Glutamatergic neuron (in vitro differentiated cells): ENCODE measurements around the gene MPV17L2. TPM values are rescaled to one million over a fixed set of nuclear protein-coding genes. Genes with fewer than 3 reads are reported as not detected.

Source experiments
- DNase-seq: peaks from one replicate; pipeline ENCODE4 v3.0.0; 2022
- H3K27ac Mint-ChIP-seq: one replicate; pipeline ENCODE4 v1.8.0; 2020; ENCODE audit warnings: mild to moderate bottlenecking, mixed read lengths, inconsistent platforms; ENCODE audit not compliant: unreplicated experiment
- H3K27me3 Mint-ChIP-seq: one replicate; pipeline ENCODE4 v1.8.0; 2020; ENCODE audit warnings: mild to moderate bottlenecking, moderate library complexity, mixed read lengths, inconsistent platforms; ENCODE audit not compliant: unreplicated experiment
- H3K36me3 Mint-ChIP-seq: one replicate; pipeline ENCODE4 v1.8.0; 2020; ENCODE audit warnings: mild to moderate bottlenecking, mixed read lengths, inconsistent platforms; ENCODE audit not compliant: unreplicated experiment
- H3K4me1 Mint-ChIP-seq: one replicate; pipeline ENCODE4 v1.8.0; 2020; ENCODE audit warnings: mild to moderate bottlenecking, low read depth, mixed read lengths, inconsistent platforms; ENCODE audit not compliant: unreplicated experiment
- H3K4me3 Mint-ChIP-seq: one replicate; pipeline ENCODE4 v1.8.0; 2020; ENCODE audit warnings: mild to moderate bottlenecking, mixed read lengths, inconsistent platforms; ENCODE audit not compliant: unreplicated experiment
- H3K9me3 Mint-ChIP-seq: one replicate; pipeline ENCODE4 v1.8.0; 2020; ENCODE audit warnings: mild to moderate bottlenecking, moderate library complexity, mixed read lengths, inconsistent platforms; ENCODE audit not compliant: unreplicated experiment
- CTCF ChIP-seq: fragments of 200-600 bp; sonication (generic); IDR thresholded peaks from one replicate; pipeline ENCODE4 v1.5.0; 2021; ENCODE audit not compliant: partially characterized antibody, unreplicated experiment
- total RNA-seq: library from RNA; stranded (reverse); fragmentation: NEBNext Ultra II Directional; extraction: Animal tissue kit (Norgen Biotek cat#: 25700); gene quantifications from one replicate; pipeline ENCODE4 v1.2.1, GENCODE V29; 2021; ENCODE audit not compliant: unreplicated experiment

MPV17L2 gene
- total RNA-seq, 1 donor from 2014 or later: 17.9 TPM

GRCh38 chr19:18202778-18203407 is 9.9 kb downstream of the MPV17L2 start:
- Mint-ChIP-seq H3K27ac (peak overlapping the region; percentile 76), H3K36me3 (no peaks in the 10 kb centered on the region), H3K9me3 (peaks cover 2% of the 10 kb centered on the region), H3K4me3 (peak overlapping the region; percentile 98), H3K4me1 (peaks cover 3% of the 10 kb centered on the region), H3K27me3 (peaks cover 3% of the 10 kb centered on the region)
- TF ChIP-seq CTCF: no peak
- DNase-seq: peak; percentile 49

DNA sequence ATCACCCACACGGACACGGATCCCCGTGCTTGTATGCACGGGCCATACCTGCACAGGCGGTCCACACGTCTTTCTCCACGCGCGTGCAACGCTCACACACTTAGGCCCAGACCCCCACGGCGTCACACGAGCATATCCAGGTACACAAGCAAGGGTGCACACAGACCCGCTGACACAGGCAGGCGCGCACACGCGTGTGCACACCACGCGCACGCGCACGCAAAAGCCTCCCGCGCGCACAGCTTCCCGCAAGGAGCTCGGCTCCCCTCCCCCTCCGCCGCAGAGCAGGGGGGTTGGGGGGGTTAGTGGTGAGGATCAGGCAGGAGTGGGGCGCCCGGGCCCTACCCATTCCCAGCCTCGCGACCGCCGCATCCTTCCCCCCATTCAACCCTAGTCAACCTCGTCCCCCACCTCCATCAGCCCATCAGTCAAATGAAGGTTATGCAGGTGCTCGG is 10.4 kb downstream of the MPV17L2 start:
- H3K4me3 Mint-ChIP-seq: peak overlapping the region; percentile 98
- DNase-seq: no peak
- peaks cover 2% of the 10 kb centered on the region for H3K9me3 Mint-ChIP-seq
- H3K4me1 Mint-ChIP-seq: peaks cover 3% of the 10 kb centered on the region
- peaks cover 4% of the 10 kb centered on the region for H3K27me3 Mint-ChIP-seq
- no peaks in the 10 kb centered on the region for H3K36me3 Mint-ChIP-seq
- TF ChIP-seq CTCF: no peak
- peak overlapping the region; percentile 76 for H3K27ac Mint-ChIP-seq

DNA sequence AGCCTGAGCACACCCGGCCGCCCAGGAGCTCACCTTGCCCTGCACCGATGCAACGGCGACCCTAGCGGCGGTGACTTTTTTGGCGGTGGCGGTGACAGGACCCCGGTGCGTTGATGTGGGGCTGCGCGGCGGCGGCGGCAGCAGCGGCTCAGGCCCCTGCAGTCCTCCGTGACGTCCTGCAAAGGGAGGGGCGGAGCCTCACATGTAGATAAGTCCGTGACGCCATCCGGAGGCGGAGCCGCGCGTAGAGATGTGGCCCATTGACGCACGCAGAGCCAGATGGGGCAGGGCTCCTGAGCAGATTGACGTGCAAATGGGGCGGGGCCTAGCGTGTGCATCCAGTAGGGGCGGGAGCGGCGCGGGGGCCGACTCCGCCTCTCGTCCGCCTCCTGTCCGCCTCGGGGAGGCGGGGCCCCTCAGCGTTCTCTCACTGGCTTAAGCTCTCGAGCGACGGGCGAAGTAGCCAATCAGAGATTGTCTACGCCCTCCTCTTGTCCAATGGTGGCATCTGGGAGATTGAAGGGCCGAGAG is 10.9 kb downstream of the MPV17L2 start, which contains the start of gene RAB3A:
TSS of gene RAB3A (minus strand) at position 180 of the 531 bp plus-strand sequence. CDS start 1,302 bp downstream, outside the sequence.
- H3K36me3 Mint-ChIP-seq: no peaks in the 10 kb centered on the region
- peaks cover 2% of the 10 kb centered on the region for H3K9me3 Mint-ChIP-seq
- H3K4me3 Mint-ChIP-seq: peak within 1 kb of the TSS; percentile 98
- peak; percentile 99 for DNase-seq
- H3K27ac Mint-ChIP-seq: peak within 1 kb of the TSS; percentile 87
- TF ChIP-seq CTCF: no peak
- peaks cover 4% of the 10 kb centered on the region for H3K27me3 Mint-ChIP-seq
- H3K4me1 Mint-ChIP-seq: peaks cover 3% of the 10 kb centered on the region

DNA sequence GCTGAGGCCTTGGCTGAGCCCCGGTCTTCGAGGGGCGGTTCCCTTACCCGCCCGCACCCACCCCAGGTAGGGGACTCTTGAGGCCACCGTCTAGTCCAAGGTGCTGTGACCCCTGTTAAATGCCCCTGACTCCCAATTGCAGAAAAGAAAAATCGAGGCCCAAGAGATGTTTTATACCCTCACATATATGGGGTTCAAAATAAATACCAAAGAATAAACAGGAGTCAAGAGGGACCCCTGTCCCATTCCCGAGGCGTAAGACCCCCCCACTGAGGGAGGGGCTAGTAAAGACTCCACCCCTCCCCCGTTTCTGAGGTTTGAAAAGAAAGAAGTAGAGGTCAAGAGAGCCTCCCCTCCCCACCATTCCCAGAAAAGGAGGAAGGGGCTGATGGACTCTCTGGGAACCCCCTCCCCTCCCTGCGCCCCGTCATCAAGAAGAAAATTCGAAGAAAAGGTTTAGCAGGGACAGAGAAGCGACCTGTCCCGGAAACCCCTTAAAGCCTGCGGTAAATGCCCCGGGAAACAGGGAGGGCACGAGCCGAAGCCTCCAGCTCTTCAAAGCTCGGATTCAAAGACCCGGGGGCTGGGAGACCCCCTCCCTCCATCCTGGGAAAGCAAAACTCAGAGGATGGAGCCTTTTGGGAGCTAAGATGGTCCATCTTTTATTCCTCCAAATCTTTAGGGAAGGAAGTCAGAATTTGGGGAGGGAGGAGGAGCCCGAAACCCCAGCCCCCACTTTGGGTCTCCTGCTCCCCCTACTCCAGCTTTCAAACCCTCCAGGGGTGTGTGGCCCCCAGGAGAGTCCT is 11.6 kb downstream of the MPV17L2 start:
- Mint-ChIP-seq H3K4me3 (peak overlapping the region; percentile 87), H3K36me3 (no peaks in the 10 kb centered on the region), H3K9me3 (peaks cover 2% of the 10 kb centered on the region), H3K4me1 (peaks cover 3% of the 10 kb centered on the region), H3K27me3 (peaks cover 4% of the 10 kb centered on the region), H3K27ac (peak overlapping the region; percentile 87)
- DNase-seq: peak; percentile 73
- TF ChIP-seq CTCF: no peak
